DND-41 (cell line): ENCODE data around the gene ZIC1.

Experiments
- ATAC-seq: fragments of 200-7000 bp; cut with Tn5 transposase; 3 replicates; pipeline ENCODE4 v1.9.1; 2021; ENCODE audit warnings: low read depth; ENCODE audit not compliant: insufficient read depth
- DNase-seq: peaks from one replicate; pipeline ENCODE4 v3.0.0-alpha.2; 2020
- H2AFZ ChIP-seq: 2 replicates; pipeline ENCODE4 v1.6.0; 2012; ENCODE audit warnings: low read depth, low read length
- H3K27ac ChIP-seq: 2 replicates; pipeline ENCODE4 v1.5.1; 2012; ENCODE audit warnings: low read length, inconsistent platforms
- H3K27me3 ChIP-seq: fragments of 200-600 bp; sonication (generic); 2 replicates; pipeline ENCODE4 v1.6.0; 2012; ENCODE audit warnings: low read length, mild to moderate bottlenecking, inconsistent platforms; ENCODE audit not compliant: insufficient read depth, poor library complexity
- H3K36me3 ChIP-seq: 2 replicates; pipeline ENCODE4 v1.5.1; 2012; ENCODE audit warnings: low read length, inconsistent platforms; ENCODE audit not compliant: insufficient read depth
- H3K4me1 ChIP-seq: 2 replicates; pipeline ENCODE4 v1.5.1; 2012; ENCODE audit warnings: mild to moderate bottlenecking, low read length; ENCODE audit not compliant: insufficient read depth
- H3K4me2 ChIP-seq: 2 replicates; pipeline ENCODE4 v1.6.0; 2012; ENCODE audit warnings: mild to moderate bottlenecking, moderate library complexity, low read length, inconsistent platforms; ENCODE audit not compliant: insufficient read depth
- H3K4me3 ChIP-seq, 2 experiments: fragments of 200-600 bp in 1 of 2; shearing (Covaris generic) in 1 of 2; 2 replicates each; pipeline ENCODE4 v1.5.1; 2012 to 2016; ENCODE audit warnings: inconsistent platforms in 2 of 2, low read length in 2 of 2, mild to moderate bottlenecking in 2 of 2, low read depth in 1 of 2, moderate library complexity in 1 of 2
- H3K79me2 ChIP-seq: 2 replicates; pipeline ENCODE4 v1.6.0; 2012; ENCODE audit warnings: low read length, inconsistent platforms; ENCODE audit not compliant: insufficient read depth
- H3K9ac ChIP-seq: 2 replicates; pipeline ENCODE4 v1.6.0; 2012; ENCODE audit warnings: low read depth, mild to moderate bottlenecking, inconsistent platforms, low read length, moderate library complexity
- H3K9me3 ChIP-seq: 2 replicates; pipeline ENCODE4 v1.5.1; 2012; ENCODE audit warnings: low read length, moderate library complexity, mild to moderate bottlenecking, inconsistent platforms; ENCODE audit not compliant: insufficient read depth, severe bottlenecking
- H4K20me1 ChIP-seq: 2 replicates; pipeline ENCODE4 v1.6.0; 2012; ENCODE audit warnings: low read length; ENCODE audit not compliant: insufficient read depth
- EZH2 ChIP-seq: IDR thresholded peaks from 3 replicates; pipeline ENCODE4 v1.6.1; 2012; ENCODE audit warnings: borderline replicate concordance, low read depth, mild to moderate bottlenecking, moderate library complexity, low read length, inconsistent platforms; ENCODE audit not compliant: severe bottlenecking
- TF ChIP-seq, protein P1 (sequence below): IDR thresholded peaks from 2 replicates; pipeline ENCODE4 v1.5.1; 2012; ENCODE audit warnings: borderline replicate concordance, low read length, moderate library complexity, mild to moderate bottlenecking; ENCODE audit not compliant: poor library complexity, severe bottlenecking; ENCODE audit errors: extremely low read depth

Gene ZIC1

DNA sequence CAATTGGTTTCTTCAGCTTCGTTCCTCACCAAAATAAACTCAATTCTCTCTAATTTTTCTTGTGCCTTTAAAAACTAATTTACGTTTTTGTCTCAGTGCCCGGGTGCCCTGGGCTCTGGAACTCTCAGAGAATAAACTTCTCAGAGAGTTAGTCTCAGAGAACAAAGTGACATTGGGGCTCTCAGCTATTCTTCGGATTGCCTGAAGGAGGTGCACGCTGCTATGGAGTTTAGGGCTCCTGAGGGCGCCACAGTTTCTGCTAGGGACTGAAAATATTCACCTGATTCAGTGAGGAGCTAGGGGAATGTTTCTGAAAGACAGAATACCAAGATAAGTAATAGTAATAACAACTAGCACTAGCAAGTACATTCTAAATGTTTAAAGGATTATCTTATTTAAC, 25.5 kb upstream of the ZIC1 start:
- H3K9ac ChIP-seq: no peak overlapping the region
- no peak overlapping the region for H3K4me2 ChIP-seq
- ATAC-seq (no peak), DNase-seq (no peak)
- H3K79me2 ChIP-seq: no peaks in the 10 kb centered on the region
- H3K27me3 ChIP-seq: no peaks in the 10 kb centered on the region
- no peaks in the 10 kb centered on the region for H3K36me3 ChIP-seq
- H4K20me1 ChIP-seq: no peaks in the 10 kb centered on the region
- no peak for TF ChIP-seq EZH2
- TF ChIP-seq, protein P1, sequence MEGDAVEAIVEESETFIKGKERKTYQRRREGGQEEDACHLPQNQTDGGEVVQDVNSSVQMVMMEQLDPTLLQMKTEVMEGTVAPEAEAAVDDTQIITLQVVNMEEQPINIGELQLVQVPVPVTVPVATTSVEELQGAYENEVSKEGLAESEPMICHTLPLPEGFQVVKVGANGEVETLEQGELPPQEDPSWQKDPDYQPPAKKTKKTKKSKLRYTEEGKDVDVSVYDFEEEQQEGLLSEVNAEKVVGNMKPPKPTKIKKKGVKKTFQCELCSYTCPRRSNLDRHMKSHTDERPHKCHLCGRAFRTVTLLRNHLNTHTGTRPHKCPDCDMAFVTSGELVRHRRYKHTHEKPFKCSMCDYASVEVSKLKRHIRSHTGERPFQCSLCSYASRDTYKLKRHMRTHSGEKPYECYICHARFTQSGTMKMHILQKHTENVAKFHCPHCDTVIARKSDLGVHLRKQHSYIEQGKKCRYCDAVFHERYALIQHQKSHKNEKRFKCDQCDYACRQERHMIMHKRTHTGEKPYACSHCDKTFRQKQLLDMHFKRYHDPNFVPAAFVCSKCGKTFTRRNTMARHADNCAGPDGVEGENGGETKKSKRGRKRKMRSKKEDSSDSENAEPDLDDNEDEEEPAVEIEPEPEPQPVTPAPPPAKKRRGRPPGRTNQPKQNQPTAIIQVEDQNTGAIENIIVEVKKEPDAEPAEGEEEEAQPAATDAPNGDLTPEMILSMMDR: no peak
- no peak overlapping the region for H2AFZ ChIP-seq
- no peaks in the 10 kb centered on the region for H3K9me3 ChIP-seq
- no peak overlapping the region for H3K27ac ChIP-seq
- H3K4me3 ChIP-seq: no peak overlapping the region
- H3K4me1 ChIP-seq: no peaks in the 10 kb centered on the region

DNA sequence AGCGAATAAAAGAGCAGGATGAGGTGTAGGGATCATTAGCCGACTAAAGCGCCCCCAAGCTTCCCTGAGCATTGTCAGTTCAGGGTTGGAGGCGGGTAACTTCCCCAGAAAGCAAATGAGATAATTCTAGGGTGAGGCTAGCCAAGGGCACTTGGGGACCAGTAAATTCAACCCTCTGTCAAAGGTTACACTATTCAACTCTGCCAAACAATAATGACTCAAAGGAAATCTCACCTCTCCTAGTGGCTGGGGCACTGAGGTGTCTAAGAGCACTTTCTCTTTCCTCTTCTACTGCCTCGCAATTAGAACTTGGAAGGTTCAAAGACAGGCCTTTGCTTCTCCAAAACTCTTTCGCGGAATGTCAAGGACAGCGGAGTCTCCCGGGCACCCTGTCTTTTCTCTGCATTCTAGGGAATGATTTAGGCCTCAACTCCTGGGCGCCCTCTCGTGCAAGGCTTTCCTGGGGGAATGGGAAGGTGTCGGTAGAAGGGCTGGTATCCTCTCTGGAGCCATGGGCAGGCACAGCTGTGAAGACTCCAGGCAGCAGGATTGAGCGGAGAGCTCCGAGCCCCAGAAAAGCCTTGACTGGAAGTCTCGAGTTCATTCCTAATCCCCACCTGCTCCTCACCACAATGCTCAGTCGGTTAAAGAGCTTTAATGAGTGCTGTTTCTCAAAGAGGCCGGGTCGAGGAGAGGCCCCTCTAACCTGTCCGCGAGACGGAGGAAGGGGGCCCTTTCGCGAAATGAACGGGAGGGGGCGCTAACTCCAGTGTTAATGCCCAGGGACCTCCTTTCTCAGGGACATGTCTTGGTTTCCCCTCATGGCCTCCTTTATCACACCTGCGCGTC, 24.7 kb upstream of the ZIC1 start:
- ATAC-seq (no peak), DNase-seq (no peak)
- H3K27ac ChIP-seq: no peak overlapping the region
- TF ChIP-seq, protein P1: no peak
- no peak for TF ChIP-seq EZH2
- H2AFZ ChIP-seq: no peak overlapping the region
- H4K20me1 ChIP-seq: no peaks in the 10 kb centered on the region
- no peak overlapping the region for H3K9ac ChIP-seq
- H3K4me3 ChIP-seq: no peak overlapping the region
- H3K4me1 ChIP-seq: no peaks in the 10 kb centered on the region
- H3K4me2 ChIP-seq: no peak overlapping the region
- no peaks in the 10 kb centered on the region for H3K27me3 ChIP-seq
- H3K36me3 ChIP-seq: no peaks in the 10 kb centered on the region
- no peaks in the 10 kb centered on the region for H3K9me3 ChIP-seq
- H3K79me2 ChIP-seq: no peaks in the 10 kb centered on the region

DNA sequence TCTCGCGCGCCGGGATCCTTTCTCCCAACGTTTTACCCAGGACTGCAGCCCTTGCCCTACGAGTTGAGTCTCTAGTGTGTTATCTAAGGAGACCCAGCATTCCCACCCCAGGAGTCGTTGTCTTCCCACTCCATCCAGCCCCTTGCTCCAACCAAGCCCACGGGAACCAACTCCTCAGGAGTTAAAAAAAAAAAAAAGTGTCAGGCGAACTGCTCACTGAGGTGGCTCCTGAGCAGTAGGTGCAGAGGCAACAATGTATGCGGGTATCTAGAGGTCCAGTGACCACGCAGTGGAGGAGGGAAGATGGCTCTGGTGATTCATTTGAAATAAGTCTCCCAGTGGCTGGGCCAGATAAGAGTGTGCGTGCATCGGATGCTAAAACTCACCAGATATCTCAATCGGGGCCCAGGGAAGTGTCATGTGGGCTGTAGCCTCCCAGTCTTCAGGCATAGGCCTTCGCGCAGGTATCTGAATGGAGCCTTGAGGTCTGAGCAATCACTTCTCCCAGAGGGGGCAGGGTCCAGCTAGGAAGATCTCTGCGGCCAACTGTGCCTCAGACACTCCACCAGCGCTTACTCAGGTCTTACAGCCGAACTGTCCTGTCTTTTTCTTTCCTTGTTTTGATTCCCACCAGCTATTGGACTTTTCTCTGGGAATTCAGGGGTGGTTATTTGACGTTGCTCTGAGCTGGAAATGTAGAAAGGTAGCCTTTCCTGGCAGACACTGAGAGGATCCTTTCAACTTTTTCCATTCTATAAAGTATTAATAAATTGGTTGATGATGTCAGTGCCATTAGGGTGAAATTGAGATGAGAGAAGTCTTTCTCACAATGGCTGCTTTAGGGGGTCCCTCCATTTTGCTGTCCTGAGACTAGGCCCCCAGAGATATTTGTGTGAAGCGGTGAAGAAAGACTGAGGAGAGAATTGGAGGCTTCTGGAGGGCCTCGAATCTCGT, 23.8 kb upstream of the ZIC1 start:
- no peak overlapping the region for H3K27ac ChIP-seq
- H2AFZ ChIP-seq: no peak overlapping the region
- TF ChIP-seq, protein P1: no peak
- no peak for TF ChIP-seq EZH2
- no peak overlapping the region for H3K4me2 ChIP-seq
- no peak overlapping the region for H3K9ac ChIP-seq
- H3K9me3 ChIP-seq: peaks cover under 1% of the 10 kb centered on the region
- no peaks in the 10 kb centered on the region for H3K79me2 ChIP-seq
- ATAC-seq (no peak), DNase-seq (no peak)
- H3K27me3 ChIP-seq: no peaks in the 10 kb centered on the region
- no peaks in the 10 kb centered on the region for H3K36me3 ChIP-seq
- no peak overlapping the region for H3K4me3 ChIP-seq
- no peaks in the 10 kb centered on the region for H3K4me1 ChIP-seq
- no peaks in the 10 kb centered on the region for H4K20me1 ChIP-seq
